Putamen (tissue), 1 donor: ENCODE measurements around the gene SOST.
A peak's percentile ranks its signal among the peaks of the same experiment; 100 is the strongest.

Experiments
- DNase-seq: peaks from one replicate; pipeline ENCODE4 v3.0.0-alpha.2; 2016; ENCODE audit warnings: low spot score

The SOST gene

DNA sequence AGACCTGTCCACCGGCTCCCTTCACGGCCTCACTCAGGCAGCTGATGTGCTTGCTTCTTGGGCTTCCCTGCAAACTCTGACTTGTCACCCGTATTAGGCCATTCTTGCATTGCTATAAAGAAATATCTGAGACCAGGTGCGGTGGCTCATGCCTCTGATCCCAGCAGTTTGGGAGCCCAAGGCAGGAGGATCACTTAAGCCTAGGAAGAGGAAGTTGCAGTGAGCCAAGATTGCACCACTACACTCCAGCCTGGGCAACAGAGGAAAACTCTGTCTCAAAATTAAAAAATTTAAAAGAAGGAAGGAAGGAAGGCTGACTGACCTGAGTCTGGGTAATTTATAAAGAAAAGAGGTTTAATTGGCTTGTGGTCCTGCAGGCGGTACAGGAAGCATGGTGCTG, 17.0 kb downstream of the SOST start:
- DNase-seq: no peak

DNA sequence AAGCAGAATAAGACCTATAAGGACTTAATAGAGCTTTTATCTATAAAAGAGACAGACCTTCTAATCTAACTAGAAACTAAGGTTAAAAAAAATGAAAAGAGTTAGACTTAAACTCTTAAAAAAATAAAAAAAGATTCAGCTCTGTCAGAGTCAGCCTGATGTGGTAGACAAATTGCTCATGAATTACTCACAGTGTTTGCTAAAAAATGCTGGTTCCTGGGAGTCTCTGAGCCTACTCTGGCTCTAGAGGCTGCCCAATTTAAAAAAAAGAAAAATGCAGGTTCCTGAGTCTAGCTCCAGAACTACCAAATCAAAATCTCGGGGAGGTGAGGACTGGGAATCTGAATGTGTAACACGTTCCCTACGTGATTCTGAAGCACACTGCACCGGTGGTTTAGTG, 18.1 kb downstream of the SOST start:
- DNase-seq: no peak

DNA sequence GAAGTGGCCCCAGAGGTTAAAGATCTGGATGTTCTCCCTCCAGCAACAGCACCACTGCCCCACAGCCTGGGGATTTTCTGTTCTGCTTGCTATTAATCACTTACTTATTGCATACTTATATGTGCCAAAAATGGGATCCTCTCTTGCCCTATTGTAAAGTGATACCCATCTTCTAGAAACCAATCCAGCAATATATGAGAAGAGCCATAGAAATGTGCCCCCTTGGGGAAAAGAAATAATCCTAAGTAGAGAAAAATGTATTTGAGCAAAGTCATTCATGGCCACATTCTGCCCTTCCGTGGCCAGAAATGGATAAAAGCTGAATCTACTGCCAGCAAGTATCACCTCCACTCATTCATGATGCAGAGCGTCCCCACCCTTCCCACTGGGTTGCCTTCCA, 20.9 kb downstream of the SOST start:
- no peak for DNase-seq

DNA sequence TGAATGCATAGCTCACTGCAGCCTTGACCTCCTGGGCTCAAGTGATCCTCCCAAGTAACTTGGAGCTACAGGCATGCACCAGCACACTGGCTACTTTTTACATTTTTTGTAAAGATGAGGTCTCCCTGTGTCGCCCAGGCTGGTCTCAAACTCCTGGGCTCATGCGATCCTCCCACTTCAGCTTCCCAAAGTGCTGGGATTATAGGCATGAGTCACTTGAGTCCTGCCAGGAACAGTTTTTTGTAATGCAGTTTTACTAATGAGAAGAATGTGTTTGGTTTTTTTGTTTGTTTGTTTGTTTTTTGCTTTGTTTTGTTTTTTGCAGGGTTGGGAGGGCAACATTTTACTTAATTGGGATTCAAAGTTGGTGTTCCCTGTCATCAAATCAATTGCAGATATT, 22.2 kb downstream of the SOST start:
- no peak for DNase-seq

DNA sequence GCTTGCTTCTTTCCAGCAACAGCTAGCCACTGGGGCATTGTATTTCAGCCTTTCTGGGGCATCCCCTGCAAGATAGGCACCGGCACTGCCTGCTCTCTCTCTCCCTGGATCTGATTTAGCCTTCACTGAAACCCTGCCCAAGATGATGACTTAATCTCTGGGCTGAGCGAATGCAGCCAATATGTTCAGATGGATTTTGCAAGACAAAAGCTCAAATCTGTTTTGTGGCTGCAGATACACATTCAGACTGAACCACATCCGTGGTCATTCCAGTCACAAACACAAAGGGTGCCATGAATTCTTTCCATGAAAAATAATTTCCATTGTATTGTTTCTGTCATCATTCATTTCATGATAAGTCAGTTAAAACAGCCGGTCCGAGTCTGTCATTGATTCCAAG, 24.2 kb downstream of the SOST start:
- no peak for DNase-seq

DNA sequence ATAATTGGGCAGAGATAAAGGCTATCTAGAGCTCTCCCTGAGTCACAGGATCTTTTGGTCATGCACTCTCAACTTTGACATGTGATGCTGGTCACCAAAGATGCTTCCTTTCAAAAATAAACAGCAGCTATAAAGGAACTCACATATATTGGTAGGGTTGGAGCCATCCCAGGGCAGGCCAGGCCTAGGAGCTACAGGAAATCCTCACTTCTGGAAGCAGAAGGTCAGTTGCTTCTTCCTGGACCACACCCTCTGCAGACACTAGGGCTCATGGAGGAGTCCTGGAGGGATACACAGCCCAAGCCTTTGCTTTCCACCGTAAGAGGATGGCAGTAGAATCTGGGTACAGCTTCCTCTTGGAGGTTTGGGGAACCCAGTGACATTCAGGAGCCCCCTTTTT, 24.6 kb downstream of the SOST start:
- no peak for DNase-seq

DNA sequence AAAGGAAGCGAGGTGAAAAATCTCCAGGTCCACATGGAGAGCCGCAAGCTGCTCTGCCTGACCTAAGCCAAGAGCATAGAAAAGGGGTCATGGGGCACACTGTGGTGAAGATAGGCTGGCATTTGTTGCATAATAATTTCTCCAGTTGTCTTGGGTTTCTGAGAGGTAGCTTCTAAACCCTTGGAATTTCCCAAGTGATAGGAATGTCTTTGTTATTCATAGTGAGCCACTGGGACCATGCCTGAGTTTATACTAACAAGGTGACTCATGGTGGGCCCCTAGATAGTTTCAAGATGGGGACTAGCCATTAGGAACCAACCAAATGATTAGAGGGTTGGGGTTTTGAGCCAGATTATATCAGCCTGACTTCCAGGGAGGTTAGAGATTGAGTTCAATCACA, 25.6 kb downstream of the SOST start:
- DNase-seq: no peak

DNA sequence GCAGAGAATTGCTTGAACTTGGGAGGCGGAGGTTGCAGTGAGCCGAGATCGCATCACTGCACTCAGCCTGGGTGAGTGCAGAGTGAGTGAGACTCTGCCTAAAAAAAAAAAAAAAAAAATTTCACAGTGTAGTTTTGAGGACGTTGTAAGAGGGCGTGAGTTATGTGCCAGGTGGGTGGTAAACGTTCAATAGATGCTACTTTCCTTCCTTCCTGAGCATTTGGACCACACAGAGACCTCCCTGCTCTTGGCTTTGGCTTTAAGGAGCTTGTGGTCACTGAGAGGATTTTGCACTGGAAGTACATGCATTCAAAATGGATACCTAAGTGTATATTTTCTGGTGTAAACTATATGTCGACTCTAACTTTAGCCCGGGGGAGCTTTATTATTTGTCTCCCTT, 30.5 kb downstream of the SOST start:
- no peak for DNase-seq

DNA sequence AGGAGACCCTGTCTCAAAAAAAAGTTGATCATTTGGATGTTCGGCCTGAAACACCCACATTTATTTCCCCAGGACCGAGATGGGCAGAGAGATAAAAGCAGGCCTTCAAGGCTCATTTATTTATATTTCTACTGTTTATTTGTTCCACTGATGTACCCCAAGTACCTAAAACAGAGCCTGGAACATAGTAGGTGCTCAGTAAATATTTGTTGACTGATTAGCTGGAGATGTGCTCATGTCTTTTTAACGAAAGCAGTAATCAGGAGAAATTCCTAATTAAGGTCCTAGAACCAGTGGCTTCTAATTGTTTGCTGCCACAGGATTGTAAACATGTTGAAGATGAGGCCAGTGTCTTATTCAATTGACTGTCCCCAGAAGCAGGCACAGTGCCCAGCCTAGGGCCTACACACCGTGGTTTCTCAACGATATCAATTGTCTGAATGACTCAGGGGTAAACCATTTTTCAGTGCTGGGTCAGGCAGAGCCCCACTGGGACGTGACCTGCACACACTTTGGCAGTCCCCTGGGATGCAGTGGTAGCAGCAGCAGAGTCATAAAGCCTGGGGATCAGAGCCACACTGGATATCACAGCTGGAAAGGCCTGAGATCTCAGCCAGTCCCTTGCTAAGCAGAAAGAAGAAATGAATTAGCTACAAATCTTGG, 34.8 kb downstream of the SOST start:
- no peak for DNase-seq

DNA sequence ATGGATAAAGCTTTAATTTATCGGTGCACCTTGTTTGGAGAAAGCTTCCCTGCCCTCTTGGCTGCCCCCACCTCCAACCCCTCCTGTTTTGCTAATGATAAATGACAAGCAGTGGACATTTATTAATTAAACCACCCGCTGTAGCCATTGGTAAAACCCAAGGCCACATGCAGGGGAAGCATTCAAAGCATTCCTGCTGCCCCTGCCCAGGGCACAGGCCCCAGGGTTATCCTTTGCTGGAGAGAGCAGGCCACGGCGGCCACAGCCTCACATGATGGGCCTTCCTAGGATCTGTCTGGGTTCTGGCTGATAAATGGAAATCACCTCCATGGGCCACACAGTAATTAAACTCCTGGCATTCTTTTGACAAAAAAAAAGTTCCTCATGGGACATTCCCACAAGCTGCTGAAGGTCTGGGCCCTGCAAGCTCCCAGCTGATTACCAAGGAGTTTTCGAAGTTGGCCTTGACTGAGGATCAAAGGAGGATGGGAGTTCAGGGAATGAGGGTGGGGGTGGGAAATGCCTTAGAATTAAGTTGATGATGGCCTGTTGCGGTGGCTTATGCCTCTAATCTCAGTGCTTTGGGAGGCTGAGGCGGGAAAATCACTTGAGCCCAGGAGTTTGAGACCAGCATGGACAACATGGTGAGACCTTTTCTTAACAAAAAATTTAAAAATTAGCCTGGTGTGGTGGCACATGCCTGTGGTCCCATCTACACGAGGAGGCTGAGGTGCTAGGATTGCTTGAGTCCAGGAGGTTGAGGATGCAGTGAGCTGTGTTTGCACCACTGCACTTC, 35.5 kb downstream of the SOST start:
- DNase-seq: no peak

DNA sequence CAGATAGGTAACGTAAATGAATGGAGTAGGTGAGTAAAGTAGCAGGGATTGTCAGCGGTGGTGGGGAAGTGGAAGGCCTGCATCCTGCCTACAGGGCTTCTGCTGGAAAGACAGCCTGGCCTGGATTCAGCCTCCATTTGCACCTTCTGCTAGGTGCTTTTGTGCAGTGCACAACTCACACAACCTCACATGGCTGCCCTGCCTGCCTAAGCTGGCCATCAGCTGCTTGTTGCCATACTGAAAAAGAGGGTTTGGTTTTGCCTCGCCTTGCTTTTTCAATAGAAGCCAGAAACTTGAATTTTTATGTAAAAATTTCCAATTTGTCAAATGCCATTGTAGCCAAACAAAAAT, 36.3 kb downstream of the SOST start:
- DNase-seq: no peak

DNA sequence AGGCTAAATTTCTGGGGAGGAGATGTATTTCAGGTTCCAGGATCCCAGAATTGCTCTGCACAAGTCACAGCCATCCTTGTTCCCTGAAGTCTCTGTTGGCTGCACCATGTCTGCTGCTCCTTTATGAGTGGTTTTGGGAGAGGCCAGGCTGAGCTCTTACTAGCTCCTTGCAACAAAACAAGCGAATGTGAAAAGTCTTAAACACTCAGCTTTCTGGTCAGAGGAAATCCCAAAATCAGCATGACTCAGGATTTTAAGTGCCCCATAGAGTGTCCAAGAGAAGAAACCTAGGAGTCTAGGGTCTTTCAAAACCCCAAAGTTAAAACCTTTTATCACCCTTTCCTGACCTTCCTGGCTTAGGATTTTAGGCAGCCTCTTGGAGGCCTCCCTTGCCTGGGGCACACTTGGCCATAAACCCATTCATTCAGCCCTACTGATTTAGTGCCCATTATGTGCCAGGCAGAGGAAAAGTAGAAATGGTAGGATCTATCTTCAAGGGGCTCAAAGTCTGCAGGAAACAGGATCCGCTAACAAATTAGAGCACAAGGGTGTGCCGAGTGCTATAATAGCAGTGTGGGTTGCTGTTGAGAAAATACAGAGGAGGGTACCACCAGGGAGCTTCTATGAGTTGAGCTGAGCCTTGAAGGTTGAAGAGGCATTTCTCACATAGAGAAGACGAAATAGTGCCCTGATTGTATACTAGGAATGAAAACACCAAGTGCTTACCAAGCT, 36.9 kb downstream of the SOST start:
- DNase-seq: no peak

DNA sequence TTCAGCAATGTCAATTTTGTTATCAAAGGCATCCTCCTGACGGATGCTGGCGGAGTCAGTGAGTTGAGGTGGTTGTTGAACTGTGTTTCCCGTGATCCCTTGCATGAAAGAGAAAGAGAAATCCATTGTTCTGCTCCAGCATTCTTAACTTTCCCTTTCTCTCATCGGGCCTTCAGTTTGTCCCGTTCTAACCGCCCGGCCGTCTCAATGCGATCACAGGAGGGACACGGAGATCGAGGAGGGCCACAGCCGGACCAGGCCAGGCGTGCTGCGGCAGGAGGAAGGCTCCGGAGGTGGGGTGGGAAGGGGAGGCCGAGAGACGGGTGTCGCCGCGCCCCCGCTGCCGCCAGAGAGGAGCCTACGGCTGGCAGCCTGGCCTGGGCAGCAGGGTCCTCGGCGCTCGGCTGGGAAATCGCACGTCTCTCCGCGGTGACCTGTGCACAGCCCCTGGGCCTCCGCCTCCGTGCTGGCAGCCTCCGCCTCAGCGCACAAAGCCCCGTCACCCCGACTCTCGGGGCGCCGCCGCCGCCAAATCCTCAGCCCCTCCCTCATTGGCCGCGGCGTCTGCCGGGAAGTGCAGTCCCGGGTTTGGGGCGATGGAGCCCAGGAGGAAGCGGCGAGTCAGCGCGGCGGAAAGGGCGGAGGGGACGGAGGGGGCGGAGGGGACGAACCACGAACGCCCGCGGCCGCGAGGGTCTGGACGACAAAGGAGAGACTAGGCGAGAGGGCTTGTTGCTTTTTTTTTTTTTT, 38.1 kb downstream of the SOST start:
- DNase-seq: peak; percentile 79

DNA sequence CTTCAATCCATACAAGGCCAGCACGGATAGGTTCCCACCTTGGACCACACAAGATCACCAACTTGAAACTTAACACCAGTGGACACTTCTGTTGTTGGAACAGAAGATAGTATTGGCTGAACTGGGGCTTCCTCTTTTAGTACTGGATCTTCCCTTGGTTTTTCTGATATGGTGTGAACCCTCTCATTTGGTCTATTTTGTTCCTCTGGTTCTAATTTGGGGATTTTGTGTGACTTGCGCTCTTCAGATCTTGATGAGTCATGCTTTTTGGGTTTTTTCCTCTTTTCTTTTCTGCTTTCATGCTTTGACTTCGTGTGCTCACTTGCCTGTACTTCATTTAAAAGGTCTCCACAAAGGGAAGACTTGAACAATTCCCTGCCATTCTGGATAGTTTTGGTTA, 39.0 kb downstream of the SOST start:
- DNase-seq: peak; percentile 51

DNA sequence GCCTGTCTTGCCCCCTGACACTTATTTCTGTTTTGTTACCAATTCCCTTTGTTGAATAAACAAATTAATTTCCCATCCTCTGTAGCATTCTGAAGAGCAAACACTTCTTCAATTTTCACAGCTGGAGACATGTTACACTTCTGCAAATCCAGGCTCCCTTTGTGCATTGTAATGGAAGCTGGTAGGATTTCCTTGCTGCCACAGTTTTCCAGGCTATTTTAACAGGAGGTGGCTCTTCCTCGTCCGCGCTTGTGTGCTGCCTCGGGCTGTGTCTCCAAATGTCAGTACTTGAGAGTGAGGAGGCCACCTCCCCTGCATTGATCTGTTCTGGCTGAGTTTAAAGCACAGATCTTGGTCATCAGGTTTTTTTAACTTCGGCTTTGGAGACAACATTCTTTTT, 40.0 kb downstream of the SOST start:
- DNase-seq: no peak

DNA sequence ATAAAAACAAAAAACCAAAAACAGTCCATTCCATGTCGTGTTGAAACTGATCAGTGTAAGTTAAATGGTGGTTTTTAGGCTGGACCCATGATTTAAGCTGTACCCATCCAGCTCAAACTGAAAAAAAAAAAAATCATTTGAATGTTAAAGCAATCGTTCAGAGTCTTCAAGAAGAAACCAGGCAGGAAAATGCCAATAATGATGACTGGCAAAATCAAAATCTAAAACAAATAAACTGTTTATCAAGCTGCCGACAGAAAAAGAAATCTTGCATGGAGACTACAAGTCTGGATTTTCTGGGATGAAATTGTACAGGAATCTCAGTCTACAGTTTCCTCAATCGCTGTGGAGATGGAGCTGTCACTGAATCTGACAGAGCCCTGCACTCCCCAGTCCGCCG, 40.7 kb downstream of the SOST start:
- DNase-seq: no peak

DNA sequence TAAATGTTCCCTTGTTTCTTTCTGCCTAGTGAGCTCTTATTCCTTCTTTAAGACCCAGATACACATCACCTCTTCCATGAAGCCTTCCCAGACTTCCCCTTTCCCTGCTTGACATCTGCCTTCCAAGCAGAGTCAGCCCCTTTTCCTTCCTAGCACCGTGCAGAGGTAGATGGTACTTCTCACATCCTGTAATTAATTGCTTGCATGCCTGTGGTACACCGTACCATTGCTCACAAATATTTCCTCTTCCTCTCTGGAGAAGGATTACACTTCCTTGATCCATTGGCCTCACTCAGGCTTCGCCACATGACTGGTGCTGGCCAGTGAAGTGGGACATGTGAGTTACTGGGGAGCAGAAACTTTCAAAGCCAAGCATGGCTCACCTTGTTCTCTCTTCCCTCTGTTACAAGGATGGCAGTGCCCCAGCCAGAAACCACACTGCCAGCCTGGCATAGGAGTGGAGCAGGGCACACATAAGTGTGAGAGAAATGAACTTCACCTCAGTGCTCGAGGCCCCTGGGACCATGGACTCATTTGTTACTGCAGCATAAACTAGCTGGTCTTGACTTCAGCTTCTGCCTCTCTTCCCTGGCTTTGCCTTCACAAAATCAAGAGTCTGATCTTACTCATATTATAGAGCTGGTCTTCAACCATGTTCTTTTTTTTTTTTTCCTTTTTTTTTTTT, 44.0 kb downstream of the SOST start:
- no peak for DNase-seq

DNA sequence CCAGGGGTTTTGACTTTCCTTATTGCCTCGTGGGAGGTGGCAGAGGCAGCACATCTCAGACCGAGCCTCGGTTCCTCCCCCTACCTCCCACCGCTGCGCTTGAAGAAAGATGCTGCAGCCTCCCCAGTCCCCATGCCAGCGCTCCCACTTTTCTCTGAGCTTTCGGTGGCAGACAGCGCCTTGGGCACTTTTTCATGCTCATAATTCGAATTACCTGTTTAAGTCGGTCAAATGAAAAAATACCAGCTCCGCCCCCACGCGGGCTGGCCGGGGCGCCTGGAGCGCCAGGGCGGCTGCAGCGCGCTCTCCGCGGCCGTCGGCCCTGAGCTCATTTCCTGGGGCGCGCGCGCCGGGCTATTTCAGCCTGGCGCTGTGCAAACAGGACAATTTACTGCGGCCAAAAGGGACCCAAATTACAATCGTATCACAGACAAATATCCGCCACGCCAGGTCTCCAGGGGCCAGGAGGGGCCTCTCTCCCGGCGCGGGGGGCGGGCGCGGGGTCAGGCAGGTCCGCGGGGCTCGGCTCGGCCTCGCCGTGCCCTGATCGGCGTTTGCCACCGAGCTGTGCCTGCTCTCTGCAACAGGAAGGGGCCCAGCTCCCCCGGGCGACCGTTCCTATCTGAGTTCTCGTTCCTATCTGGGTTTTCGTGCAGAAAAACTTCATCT, 45.0 kb downstream of the SOST start:
- DNase-seq: peak; percentile 28

DNA sequence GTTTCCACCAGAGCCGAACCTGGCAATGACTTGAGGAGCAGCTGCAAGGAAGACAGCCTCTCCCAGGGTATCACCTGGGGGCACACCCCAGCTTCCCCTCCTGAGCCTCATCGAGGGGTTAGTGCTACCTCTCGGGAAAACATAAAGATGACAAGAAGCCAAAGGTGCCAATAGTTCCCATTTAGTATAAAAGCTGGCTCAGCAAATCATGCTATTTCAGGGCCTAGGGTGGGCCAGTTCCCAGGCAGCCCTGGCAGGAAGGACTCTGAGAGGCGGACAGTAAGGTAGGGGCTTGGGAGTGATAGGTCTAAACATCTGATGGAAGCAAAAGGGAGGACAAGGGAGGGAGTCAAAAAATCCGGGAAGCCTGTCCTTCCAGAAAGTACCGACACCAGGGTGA, 46.2 kb downstream of the SOST start:
- no peak for DNase-seq

DNA sequence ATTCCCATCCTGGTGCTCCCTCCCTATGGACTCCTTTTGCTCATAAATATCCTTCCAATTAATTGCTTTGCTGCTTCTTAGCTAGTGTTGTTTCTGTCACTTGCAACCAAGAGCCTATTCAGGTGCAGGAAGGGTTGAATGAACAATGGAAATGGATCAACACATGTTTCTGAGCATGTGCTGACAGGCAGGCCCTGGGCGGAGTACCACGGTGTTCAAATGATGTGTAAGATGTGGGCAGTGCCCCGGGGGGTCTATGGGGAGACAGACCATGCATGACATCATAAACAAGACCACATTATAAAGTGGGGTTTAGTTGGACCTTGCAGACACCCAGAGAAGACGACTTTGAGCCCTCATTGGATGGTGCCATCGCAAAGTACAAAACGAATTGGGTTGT, 48.5 kb downstream of the SOST start:
- no peak for DNase-seq

DNA sequence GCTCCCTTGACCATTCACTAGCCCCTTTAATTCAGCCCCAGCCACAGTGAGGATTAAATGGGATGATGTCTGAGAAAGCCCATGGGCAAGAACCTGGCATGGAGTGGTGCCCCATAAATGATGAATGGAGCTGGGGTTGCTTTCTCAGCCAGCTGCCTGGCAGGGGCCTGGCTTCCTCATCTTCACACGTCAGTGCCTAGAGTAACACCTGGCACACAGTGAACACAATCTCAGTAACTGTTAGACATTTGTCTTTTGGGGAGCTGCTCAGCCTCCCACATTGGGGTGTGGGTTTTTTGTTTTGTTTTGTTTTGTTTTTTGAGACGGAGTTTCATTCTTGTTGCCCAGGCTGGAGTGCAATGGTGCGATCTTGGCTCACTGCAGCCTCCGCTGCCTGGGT, 49.4 kb downstream of the SOST start:
- no peak for DNase-seq

DNA sequence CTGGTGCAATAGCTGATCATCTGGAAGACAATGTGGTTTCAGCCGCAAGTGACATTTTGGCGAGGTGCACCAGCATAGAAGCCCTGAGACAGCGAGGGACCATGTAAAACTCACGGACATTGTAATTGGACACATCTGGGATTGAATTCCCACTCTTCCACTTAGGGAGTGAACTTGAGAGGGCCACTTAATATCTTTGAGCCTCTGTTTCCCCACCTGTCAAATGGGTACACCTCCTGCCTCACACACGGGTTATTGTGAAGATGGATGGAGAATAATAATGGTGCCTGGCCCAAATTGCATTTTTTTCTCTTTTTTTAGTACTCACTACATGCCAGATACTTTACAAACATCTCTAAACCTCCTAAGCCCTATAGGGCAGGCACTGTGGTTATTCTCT, 51.4 kb downstream of the SOST start:
- no peak for DNase-seq
